Hematopoietic multipotent progenitor cell treated with erythropoietin and hydrocortisone succinate and interleukin-3 and kit ligand, for 6 days (in vitro differentiated cells): ENCODE results near the gene ALDH7A1.
A peak's percentile ranks its signal among the peaks of the same experiment; 100 is the strongest.
"Not testable (repeated sequence)": the region's sequence is repeated elsewhere in the genome, so short reads cannot be mapped to it uniquely, and the experiment has no call there.

Experiments used
- DNase-seq: peaks from one replicate; pipeline ENCODE4 v3.0.0-alpha.2; 2015

ALDH7A1 gene

GRCh38 chr5:126594748-126595485, at the start of gene ALDH7A1:
TSS of gene ALDH7A1 (minus strand) at chr5:126595219. CDS start at chr5:126595198, 21 bp downstream.
- peak; percentile 70 for DNase-seq

- no peak for DNase-seq
Observed at GRCh38 chr5:126641387-126641786, 46.4 kb upstream of the ALDH7A1 start.

- peak; percentile 18 for DNase-seq
Observed at GRCh38 chr5:126640866-126641265, 45.8 kb upstream of the ALDH7A1 start.

GRCh38 chr5:126636956-126637355, 41.9 kb upstream of the ALDH7A1 start:
- no peak for DNase-seq

- DNase-seq = no peak
Observed at GRCh38 chr5:126635585-126635984, 40.6 kb upstream of the ALDH7A1 start.

- DNase-seq = no peak
Observed at GRCh38 chr5:126633552-126633951, 38.5 kb upstream of the ALDH7A1 start.

GRCh38 chr5:126631920-126632319, 36.9 kb upstream of the ALDH7A1 start:
- DNase-seq = no peak

- no peak for DNase-seq
Observed at GRCh38 chr5:126628102-126628501, 33.1 kb upstream of the ALDH7A1 start.

GRCh38 chr5:126624534-126624933, 29.5 kb upstream of the ALDH7A1 start:
- DNase-seq = no peak

- no peak for DNase-seq
Observed at GRCh38 chr5:126619781-126620180, 24.8 kb upstream of the ALDH7A1 start.

GRCh38 chr5:126617603-126618002, 22.6 kb upstream of the ALDH7A1 start:
- not testable (repeated sequence) for DNase-seq

GRCh38 chr5:126615286-126615685, 20.3 kb upstream of the ALDH7A1 start:
- DNase-seq = no peak

GRCh38 chr5:126613941-126614592, 19.0 kb upstream of the ALDH7A1 start:
- no peak for DNase-seq

- DNase-seq = no peak
Observed at GRCh38 chr5:126610616-126611015, 15.6 kb upstream of the ALDH7A1 start.

- DNase-seq = peak; percentile 47
Observed at GRCh38 chr5:126610160-126610559, 15.1 kb upstream of the ALDH7A1 start.

GRCh38 chr5:126605525-126605924, 10.5 kb upstream of the ALDH7A1 start:
- peak; percentile 5 for DNase-seq

- DNase-seq = no peak
Observed at GRCh38 chr5:126603402-126603991, 8.5 kb upstream of the ALDH7A1 start.

GRCh38 chr5:126600631-126601511, 5.9 kb upstream of the ALDH7A1 start, which contains the start of gene PHAX:
TSS of gene PHAX (plus strand) at chr5:126600947. CDS start at chr5:126600963, 16 bp downstream.
- DNase-seq = peak; percentile 91

- DNase-seq = not testable (repeated sequence)
Observed at GRCh38 chr5:126599971-126600630, 5.1 kb upstream of the ALDH7A1 start.

GRCh38 chr5:126599499-126599898, 4.5 kb upstream of the ALDH7A1 start:
- no peak for DNase-seq

GRCh38 chr5:126597156-126597555, 2.1 kb upstream of the ALDH7A1 start:
- no peak for DNase-seq

GRCh38 chr5:126595486-126596083, 566 bp upstream of the ALDH7A1 start:
- peak; percentile 7 for DNase-seq
